ENCODE data around the gene BICC1. TPM values are rescaled to one million over a fixed set of nuclear protein-coding genes. Genes with fewer than 3 reads are reported as not detected.
A peak's percentile ranks its signal among the peaks of the same experiment; 100 is the strongest.

BICC1 gene
- polyA plus RNA-seq, 3 donors: 0.02 to 0.24 (median 0.14) TPM

GRCh38 chr10:58631715-58632114, 119.0 kb downstream of the BICC1 start:
- Mint-ChIP-seq H3K27me3 (ENCODE audit: low read depth in 3 of 3) (peaks cover 1 to 7% (median 5%) of the 10 kb centered on the region in 3 donors), H3K4me1 (peaks cover 3% of the 10 kb centered on the region), H3K36me3 (no peaks in the 10 kb centered on the region), H3K9me3 (peaks cover 0 to 8% (median 0%) of the 10 kb centered on the region in 7 donors), H3K4me3 (no peak overlapping the region), H3K27ac (no peak overlapping the region)
- Histone ChIP-seq H3K79me2 (ENCODE audit: insufficient read depth, low read length) (no peaks in the 10 kb centered on the region), H2AFZ (ENCODE audit: insufficient read depth, low read depth, low read length, poor library complexity, severe bottlenecking) (no peak overlapping the region), H4K20me1 (ENCODE audit: insufficient read depth, low read length) (no peaks in the 10 kb centered on the region), H3K27ac (ENCODE audit: low read depth in 1 of 2, low read length in 2 of 2) (no peak overlapping the region), H3K36me3 (replicated peaks in 1 of 2; ENCODE audit: control insufficient read depth in 1 of 2, insufficient read depth in 2 of 2, low read length in 2 of 2) (no peaks in the 10 kb centered on the region), H3K9me3 (replicated peaks in 1 of 2; ENCODE audit: control insufficient read depth in 1 of 2, insufficient read depth in 1 of 2, low read length in 2 of 2) (no peaks in the 10 kb centered on the region), H3K4me3 (replicated peaks in 1 of 3; ENCODE audit: low read depth in 2 of 3, low read length in 3 of 3) (no peak overlapping the region), H3K4me2 (replicated peaks; ENCODE audit: extremely low read depth, low read length, poor library complexity, severe bottlenecking) (no peak overlapping the region), H3K9ac (ENCODE audit: insufficient read depth, low read length, poor library complexity, severe bottlenecking) (no peak overlapping the region), H3K4me1 (ENCODE audit: control insufficient read depth in 1 of 2, insufficient read depth in 2 of 2, low read length in 2 of 2) (no peaks in the 10 kb centered on the region), H3K27me3 (ENCODE audit: control insufficient read depth in 2 of 2, insufficient read depth in 2 of 2, low read length in 2 of 2) (no peaks in the 10 kb centered on the region)
- TF ChIP-seq, protein P1, sequence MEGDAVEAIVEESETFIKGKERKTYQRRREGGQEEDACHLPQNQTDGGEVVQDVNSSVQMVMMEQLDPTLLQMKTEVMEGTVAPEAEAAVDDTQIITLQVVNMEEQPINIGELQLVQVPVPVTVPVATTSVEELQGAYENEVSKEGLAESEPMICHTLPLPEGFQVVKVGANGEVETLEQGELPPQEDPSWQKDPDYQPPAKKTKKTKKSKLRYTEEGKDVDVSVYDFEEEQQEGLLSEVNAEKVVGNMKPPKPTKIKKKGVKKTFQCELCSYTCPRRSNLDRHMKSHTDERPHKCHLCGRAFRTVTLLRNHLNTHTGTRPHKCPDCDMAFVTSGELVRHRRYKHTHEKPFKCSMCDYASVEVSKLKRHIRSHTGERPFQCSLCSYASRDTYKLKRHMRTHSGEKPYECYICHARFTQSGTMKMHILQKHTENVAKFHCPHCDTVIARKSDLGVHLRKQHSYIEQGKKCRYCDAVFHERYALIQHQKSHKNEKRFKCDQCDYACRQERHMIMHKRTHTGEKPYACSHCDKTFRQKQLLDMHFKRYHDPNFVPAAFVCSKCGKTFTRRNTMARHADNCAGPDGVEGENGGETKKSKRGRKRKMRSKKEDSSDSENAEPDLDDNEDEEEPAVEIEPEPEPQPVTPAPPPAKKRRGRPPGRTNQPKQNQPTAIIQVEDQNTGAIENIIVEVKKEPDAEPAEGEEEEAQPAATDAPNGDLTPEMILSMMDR (IDR thresholded peaks at IDR 0.05): no peak
- intact Hi-C loops (cut with micrococcal nuclease): no loop called here
- no CpG with 5 or more reads among the region's 2 CpGs for WGBS (ENCODE audit: insufficient coverage)
- no peak for DNase-seq

GRCh38 chr10:58632216-58632615, 119.5 kb downstream of the BICC1 start:
- no peaks in the 10 kb centered on the region for H3K79me2 ChIP-seq (ENCODE audit: insufficient read depth, low read length)
- no peaks in the 10 kb centered on the region for H3K36me3 Mint-ChIP-seq
- no peak overlapping the region for H3K27ac ChIP-seq (ENCODE audit: low read depth in 1 of 2, low read length in 2 of 2)
- TF ChIP-seq, protein P1 (IDR thresholded peaks at IDR 0.05): no peak
- no peak overlapping the region for H3K4me3 ChIP-seq (replicated peaks in 1 of 3; ENCODE audit: low read depth in 2 of 3, low read length in 3 of 3)
- intact Hi-C loops (cut with micrococcal nuclease): no loop called here
- H3K27me3 ChIP-seq (ENCODE audit: control insufficient read depth in 2 of 2, insufficient read depth in 2 of 2, low read length in 2 of 2): no peaks in the 10 kb centered on the region
- H3K9me3 ChIP-seq (replicated peaks in 1 of 2; ENCODE audit: control insufficient read depth in 1 of 2, insufficient read depth in 1 of 2, low read length in 2 of 2): no peaks in the 10 kb centered on the region
- no peak overlapping the region for H3K4me3 Mint-ChIP-seq
- H3K9ac ChIP-seq (ENCODE audit: insufficient read depth, low read length, poor library complexity, severe bottlenecking): no peak overlapping the region
- peaks cover 1 to 7% (median 4%) of the 10 kb centered on the region in 3 donors for H3K27me3 Mint-ChIP-seq (ENCODE audit: low read depth in 3 of 3)
- H3K4me1 ChIP-seq (ENCODE audit: control insufficient read depth in 1 of 2, insufficient read depth in 2 of 2, low read length in 2 of 2): no peaks in the 10 kb centered on the region
- H3K4me2 ChIP-seq (replicated peaks; ENCODE audit: extremely low read depth, low read length, poor library complexity, severe bottlenecking): no peak overlapping the region
- peaks cover 3% of the 10 kb centered on the region for H3K4me1 Mint-ChIP-seq
- no peak for DNase-seq
- peak overlapping the region in 1 of 7 donors; percentile 1 for H3K27ac Mint-ChIP-seq
- 88% methylated on average over 1 of the region's 4 CpGs for WGBS (ENCODE audit: insufficient coverage)
- no peak overlapping the region for H2AFZ ChIP-seq (ENCODE audit: insufficient read depth, low read depth, low read length, poor library complexity, severe bottlenecking)
- no peaks in the 10 kb centered on the region for H4K20me1 ChIP-seq (ENCODE audit: insufficient read depth, low read length)
- peaks cover 0 to 5% (median 0%) of the 10 kb centered on the region in 7 donors for H3K9me3 Mint-ChIP-seq
- no peaks in the 10 kb centered on the region for H3K36me3 ChIP-seq (replicated peaks in 1 of 2; ENCODE audit: control insufficient read depth in 1 of 2, insufficient read depth in 2 of 2, low read length in 2 of 2)
